ENCODE results near the gene SLC1A3.
A peak's percentile ranks its signal among the peaks of the same experiment; 100 is the strongest.

Gene SLC1A3

DNA sequence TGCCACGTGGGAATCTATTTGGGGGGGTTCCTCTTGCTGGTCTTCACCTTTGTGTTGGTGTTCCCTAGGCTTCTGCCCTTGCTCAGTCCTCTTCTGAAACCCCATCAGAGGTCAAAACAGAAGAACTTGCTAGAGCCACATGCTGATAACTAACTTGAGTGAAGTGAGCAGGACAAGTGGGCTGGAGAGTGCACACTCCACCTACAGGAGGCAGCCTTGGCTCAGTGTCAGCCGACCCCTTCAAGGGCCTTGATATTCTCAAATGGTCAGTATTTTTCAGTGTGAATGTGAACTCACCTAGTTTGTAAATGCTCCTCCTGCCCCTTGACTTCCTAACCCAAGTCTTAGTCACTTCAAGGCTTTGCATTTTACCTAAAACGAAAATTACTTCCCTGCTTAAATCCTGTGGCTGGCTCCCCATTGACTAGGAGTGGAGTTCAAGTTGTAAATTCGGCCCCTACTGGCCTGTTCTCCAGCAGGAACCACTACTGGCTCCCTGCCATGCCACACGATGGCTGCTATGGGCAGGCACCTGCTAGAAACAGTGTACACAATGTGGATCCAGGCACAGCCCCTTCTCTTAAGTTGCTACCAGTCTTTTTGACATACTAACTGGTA, 3.6 kb upstream of the SLC1A3 start:
- Histone ChIP-seq H3K4me3 (ENCODE audit: low read depth in 1 of 2, low read length in 2 of 2) (no peak overlapping the region), H3K27ac (ENCODE audit: low read length) (no peak overlapping the region), H3K9me3 (ENCODE audit: control insufficient read depth in 1 of 2, low read length in 2 of 2) (no peaks in the 10 kb centered on the region), H3K36me3 (ENCODE audit: control insufficient read depth in 1 of 2, insufficient read depth in 2 of 2, low read length in 2 of 2) (no peaks in the 10 kb centered on the region), H3K27me3 (ENCODE audit: low read depth, low read length) (no peaks in the 10 kb centered on the region), H3K4me1 (ENCODE audit: control insufficient read depth in 1 of 2, insufficient read depth in 2 of 2, low read length in 2 of 2) (peaks cover 0 to 10% of the 10 kb centered on the region in 2 donors)

- Histone ChIP-seq H3K4me1 (ENCODE audit: control insufficient read depth in 1 of 2, insufficient read depth in 2 of 2, low read length in 2 of 2) (peaks cover 0 to 10% of the 10 kb centered on the region in 2 donors), H3K27me3 (ENCODE audit: low read depth, low read length) (no peaks in the 10 kb centered on the region), H3K36me3 (ENCODE audit: control insufficient read depth in 1 of 2, insufficient read depth in 2 of 2, low read length in 2 of 2) (no peaks in the 10 kb centered on the region), H3K4me3 (ENCODE audit: low read depth in 1 of 2, low read length in 2 of 2) (no peak overlapping the region), H3K27ac (ENCODE audit: low read length) (no peak overlapping the region), H3K9me3 (ENCODE audit: control insufficient read depth in 1 of 2, low read length in 2 of 2) (no peaks in the 10 kb centered on the region)
These were observed 1.2 kb upstream of the SLC1A3 start for GRCh38 chr5:36605241-36605640.

- Histone ChIP-seq H3K36me3 (ENCODE audit: control insufficient read depth in 1 of 2, insufficient read depth in 2 of 2, low read length in 2 of 2) (no peaks in the 10 kb centered on the region), H3K9me3 (ENCODE audit: control insufficient read depth in 1 of 2, low read length in 2 of 2) (no peaks in the 10 kb centered on the region), H3K4me3 (ENCODE audit: low read depth in 1 of 2, low read length in 2 of 2) (peak overlapping the region; percentile 71 to 88), H3K27ac (ENCODE audit: low read length) (no peak overlapping the region), H3K4me1 (ENCODE audit: control insufficient read depth in 1 of 2, insufficient read depth in 2 of 2, low read length in 2 of 2) (peaks cover 0 to 10% of the 10 kb centered on the region in 2 donors), H3K27me3 (ENCODE audit: low read depth, low read length) (no peaks in the 10 kb centered on the region)
These were observed 374 bp upstream of the SLC1A3 start for GRCh38 chr5:36606036-36606427.

DNA sequence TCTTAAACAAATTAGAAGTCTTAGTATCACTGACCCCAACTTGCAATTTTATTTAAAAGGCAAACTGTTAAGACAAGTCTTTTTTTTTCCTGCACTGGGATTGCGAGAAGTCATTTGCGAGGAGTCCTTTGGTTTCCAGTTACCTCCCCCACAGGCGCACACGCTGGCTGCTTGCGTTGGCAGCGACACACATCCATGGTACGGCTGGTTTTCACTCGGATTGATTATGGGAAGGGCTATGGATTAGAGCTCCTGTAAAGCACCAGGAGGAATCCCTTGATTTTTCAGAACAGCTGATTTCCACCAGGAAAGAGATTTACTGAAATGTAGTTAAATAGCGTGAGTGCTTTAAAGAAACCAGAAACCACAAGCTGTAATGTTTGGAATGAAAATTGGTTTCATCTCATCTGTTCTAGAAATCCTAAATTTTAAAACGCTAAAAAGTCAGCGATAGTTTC, 737 bp downstream of the SLC1A3 start:
- no peaks in the 10 kb centered on the region for H3K27me3 ChIP-seq (ENCODE audit: low read depth, low read length)
- peaks cover 0 to 5% of the 10 kb centered on the region in 2 donors for H3K4me1 ChIP-seq (ENCODE audit: control insufficient read depth in 1 of 2, insufficient read depth in 2 of 2, low read length in 2 of 2)
- peak overlapping the region; percentile 46 for H3K27ac ChIP-seq (ENCODE audit: low read length)
- H3K36me3 ChIP-seq (ENCODE audit: control insufficient read depth in 1 of 2, insufficient read depth in 2 of 2, low read length in 2 of 2): no peaks in the 10 kb centered on the region
- peak overlapping the region; percentile 71 to 88 for H3K4me3 ChIP-seq (ENCODE audit: low read depth in 1 of 2, low read length in 2 of 2)
- H3K9me3 ChIP-seq (ENCODE audit: control insufficient read depth in 1 of 2, low read length in 2 of 2): no peaks in the 10 kb centered on the region

- Histone ChIP-seq H3K27me3 (ENCODE audit: low read depth, low read length) (no peaks in the 10 kb centered on the region), H3K36me3 (ENCODE audit: control insufficient read depth in 1 of 2, insufficient read depth in 2 of 2, low read length in 2 of 2) (no peaks in the 10 kb centered on the region), H3K4me1 (ENCODE audit: control insufficient read depth in 1 of 2, insufficient read depth in 2 of 2, low read length in 2 of 2) (peaks cover 0 to 5% of the 10 kb centered on the region in 2 donors), H3K4me3 (ENCODE audit: low read depth in 1 of 2, low read length in 2 of 2) (no peak overlapping the region), H3K27ac (ENCODE audit: low read length) (no peak overlapping the region), H3K9me3 (ENCODE audit: control insufficient read depth in 1 of 2, low read length in 2 of 2) (no peaks in the 10 kb centered on the region)
These were observed 1.7 kb downstream of the SLC1A3 start for GRCh38 chr5:36607838-36608783.

- H3K27me3 ChIP-seq (ENCODE audit: low read depth, low read length): no peaks in the 10 kb centered on the region
- H3K36me3 ChIP-seq (ENCODE audit: control insufficient read depth in 1 of 2, insufficient read depth in 2 of 2, low read length in 2 of 2): no peaks in the 10 kb centered on the region
- H3K27ac ChIP-seq (ENCODE audit: low read length): no peak overlapping the region
- H3K9me3 ChIP-seq (ENCODE audit: control insufficient read depth in 1 of 2, low read length in 2 of 2): no peaks in the 10 kb centered on the region
- peaks cover 0 to 5% of the 10 kb centered on the region in 2 donors for H3K4me1 ChIP-seq (ENCODE audit: control insufficient read depth in 1 of 2, insufficient read depth in 2 of 2, low read length in 2 of 2)
- H3K4me3 ChIP-seq (ENCODE audit: low read depth in 1 of 2, low read length in 2 of 2): no peak overlapping the region
These were observed 4.2 kb downstream of the SLC1A3 start for GRCh38 chr5:36610621-36611020.

DNA sequence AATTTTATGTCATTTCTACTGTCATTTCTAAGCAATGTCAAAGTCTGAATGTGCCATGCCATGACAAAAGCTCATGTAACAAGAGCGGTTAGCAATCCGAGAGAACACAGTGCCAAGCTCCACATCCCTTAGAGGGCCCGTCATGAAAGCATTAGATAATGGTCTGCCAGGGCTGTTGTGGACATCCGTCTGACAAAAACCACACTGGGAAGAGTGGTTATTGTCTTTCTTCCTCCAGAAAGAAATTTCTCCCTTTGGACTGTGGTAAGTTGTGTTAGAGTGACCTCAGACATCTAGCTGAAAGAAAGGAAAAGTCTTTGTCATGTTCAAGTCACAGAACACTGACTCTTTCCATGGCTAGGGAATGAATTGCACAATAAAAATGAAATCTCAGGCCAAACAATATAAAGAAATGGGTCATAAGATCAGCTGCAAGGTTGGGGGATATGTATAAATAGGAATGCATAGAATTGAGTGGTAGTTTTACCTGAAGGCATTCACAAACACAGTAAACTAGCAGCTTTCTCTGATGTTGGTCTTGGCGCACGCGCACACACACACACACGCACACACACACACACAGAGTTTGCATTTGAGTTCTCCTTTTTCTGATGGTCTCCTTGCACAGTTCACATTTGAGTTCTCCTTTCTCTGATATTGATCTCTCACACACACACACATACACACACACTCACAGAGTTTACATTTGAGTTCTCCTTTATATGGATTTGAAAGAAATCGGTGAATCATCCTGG, 5.3 kb downstream of the SLC1A3 start:
- H3K36me3 ChIP-seq (ENCODE audit: control insufficient read depth in 1 of 2, insufficient read depth in 2 of 2, low read length in 2 of 2): no peaks in the 10 kb centered on the region
- no peak overlapping the region for H3K27ac ChIP-seq (ENCODE audit: low read length)
- H3K4me3 ChIP-seq (ENCODE audit: low read depth in 1 of 2, low read length in 2 of 2): no peak overlapping the region

DNA sequence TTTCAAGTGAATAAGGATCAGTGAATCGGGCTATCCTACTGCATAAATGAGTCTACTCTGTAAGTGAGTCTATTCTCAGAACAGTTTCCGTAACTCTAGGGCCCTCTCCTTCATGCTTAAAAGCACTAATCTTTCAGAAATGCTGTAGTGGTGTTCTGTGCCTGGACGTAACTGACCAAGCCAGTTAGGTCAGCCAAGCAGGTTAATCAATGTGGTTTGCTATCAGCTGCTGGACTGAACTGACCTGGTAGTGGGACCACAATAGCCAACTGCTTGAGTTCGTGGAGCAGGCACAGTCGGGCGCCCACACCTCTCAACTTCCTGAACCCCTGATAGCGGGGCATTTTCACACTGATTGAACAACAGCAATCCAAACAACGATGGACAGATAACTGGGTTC, 6.8 kb downstream of the SLC1A3 start:
- Histone ChIP-seq H3K4me1 (ENCODE audit: control insufficient read depth in 1 of 2, insufficient read depth in 2 of 2, low read length in 2 of 2) (no peaks in the 10 kb centered on the region), H3K27me3 (ENCODE audit: low read depth, low read length) (no peaks in the 10 kb centered on the region), H3K27ac (ENCODE audit: low read length) (no peak overlapping the region), H3K9me3 (ENCODE audit: control insufficient read depth in 1 of 2, low read length in 2 of 2) (no peaks in the 10 kb centered on the region), H3K4me3 (ENCODE audit: low read depth in 1 of 2, low read length in 2 of 2) (no peak overlapping the region), H3K36me3 (ENCODE audit: control insufficient read depth in 1 of 2, insufficient read depth in 2 of 2, low read length in 2 of 2) (no peaks in the 10 kb centered on the region)

More for the DNA sequence above, 5.3 kb downstream of the SLC1A3 start:
- Histone ChIP-seq H3K9me3 (ENCODE audit: control insufficient read depth in 1 of 2, low read length in 2 of 2) (no peaks in the 10 kb centered on the region), H3K4me1 (ENCODE audit: control insufficient read depth in 1 of 2, insufficient read depth in 2 of 2, low read length in 2 of 2) (no peaks in the 10 kb centered on the region), H3K27me3 (ENCODE audit: low read depth, low read length) (no peaks in the 10 kb centered on the region)

DNA sequence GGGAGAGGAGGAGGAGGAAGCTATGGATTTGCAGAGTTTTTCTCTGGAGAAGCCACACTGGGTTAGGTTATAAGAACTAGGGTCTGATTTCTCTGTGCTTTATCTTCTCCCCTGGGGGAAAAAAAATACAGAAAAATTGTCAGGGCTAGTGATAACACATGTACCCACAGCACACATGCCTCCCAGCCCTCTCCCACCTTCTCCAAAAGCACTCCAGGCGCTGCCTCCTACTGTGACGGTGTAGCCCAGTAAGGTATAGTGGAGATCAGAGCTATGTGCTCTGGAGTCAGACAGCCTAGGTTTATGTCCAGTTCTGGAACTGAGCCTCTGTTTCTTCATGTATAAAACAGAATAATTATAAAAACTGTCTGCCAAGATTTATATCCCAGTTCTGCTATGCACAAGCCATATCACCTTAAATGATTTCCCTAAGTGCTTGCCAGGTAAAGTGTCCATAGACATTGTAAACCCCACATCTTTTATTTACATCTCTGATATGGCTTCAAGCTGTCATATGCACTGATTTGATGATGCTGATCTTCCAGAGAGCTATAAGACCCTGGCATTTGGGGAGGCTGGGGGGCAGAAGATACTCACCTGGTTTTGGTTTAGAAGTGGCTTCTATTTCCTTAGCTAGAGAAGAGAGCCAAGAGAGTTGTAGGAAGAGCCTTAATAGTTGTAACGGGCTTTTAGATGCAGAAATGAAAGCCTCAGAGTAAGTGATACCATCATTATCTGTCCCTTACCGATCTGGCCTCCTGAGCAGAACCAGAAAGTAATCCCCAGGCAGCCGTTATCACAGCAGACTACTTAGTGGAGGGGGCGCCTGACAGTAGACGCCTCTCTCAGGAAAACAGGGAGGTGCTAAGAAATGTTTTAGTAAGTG, 7.6 kb downstream of the SLC1A3 start:
- Histone ChIP-seq H3K9me3 (ENCODE audit: control insufficient read depth in 1 of 2, low read length in 2 of 2) (no peaks in the 10 kb centered on the region), H3K36me3 (ENCODE audit: control insufficient read depth in 1 of 2, insufficient read depth in 2 of 2, low read length in 2 of 2) (no peaks in the 10 kb centered on the region), H3K4me3 (ENCODE audit: low read depth in 1 of 2, low read length in 2 of 2) (no peak overlapping the region), H3K4me1 (ENCODE audit: control insufficient read depth in 1 of 2, insufficient read depth in 2 of 2, low read length in 2 of 2) (no peaks in the 10 kb centered on the region), H3K27me3 (ENCODE audit: low read depth, low read length) (no peaks in the 10 kb centered on the region), H3K27ac (ENCODE audit: low read length) (no peak overlapping the region)

- Histone ChIP-seq H3K36me3 (ENCODE audit: control insufficient read depth in 1 of 2, insufficient read depth in 2 of 2, low read length in 2 of 2) (no peaks in the 10 kb centered on the region), H3K9me3 (ENCODE audit: control insufficient read depth in 1 of 2, low read length in 2 of 2) (no peaks in the 10 kb centered on the region), H3K27ac (ENCODE audit: low read length) (no peak overlapping the region), H3K4me1 (ENCODE audit: control insufficient read depth in 1 of 2, insufficient read depth in 2 of 2, low read length in 2 of 2) (no peaks in the 10 kb centered on the region), H3K27me3 (ENCODE audit: low read depth, low read length) (no peaks in the 10 kb centered on the region), H3K4me3 (ENCODE audit: low read depth in 1 of 2, low read length in 2 of 2) (no peak overlapping the region)
These were observed 8.4 kb downstream of the SLC1A3 start for GRCh38 chr5:36614657-36615308.
